H1 (cell line): ENCODE data around the gene CPZ.
"Not testable (repeated sequence)": the region's sequence is repeated elsewhere in the genome, so short reads cannot be mapped to it uniquely, and the experiment has no call there.

Source experiments
- EZH2 ChIP-seq: fragments of 200-600 bp; sonication (generic); IDR thresholded peaks from 2 replicates; pipeline ENCODE4 v1.7.1; 2012; ENCODE audit warnings: low read depth, mild to moderate bottlenecking, moderate library complexity, low read length, inconsistent platforms; ENCODE audit not compliant: severe bottlenecking
- POLR2AphosphoS5 ChIP-seq: IDR thresholded peaks from 2 replicates; pipeline ENCODE4 v1.6.1; 2011; ENCODE audit warnings: low read depth, low read length
- RAD21 ChIP-seq, 2 experiments: IDR thresholded peaks in 1 of 2; conservative IDR thresholded peaks in 1 of 2; 2 replicates each; pipeline ENCODE4 v1.6.1; 2011; ENCODE audit warnings: low read depth in 2 of 2, low read length in 2 of 2, improper control_type of control experiment in 1 of 2, inconsistent platforms in 1 of 2, mild to moderate bottlenecking in 1 of 2, moderate library complexity in 1 of 2
- SUZ12 ChIP-seq: fragments of 200-600 bp; sonication (generic); IDR thresholded peaks from 2 replicates; pipeline ENCODE4 v1.6.1; 2012; ENCODE audit warnings: mild to moderate bottlenecking, inconsistent platforms, low read length, moderate library complexity, mixed read lengths
- TAF1 ChIP-seq: IDR thresholded peaks from 2 replicates; pipeline ENCODE4 v1.6.1; 2011; ENCODE audit warnings: mild to moderate bottlenecking, low read depth, low read length
- TF ChIP-seq, protein P1 (sequence below), 3 experiments: IDR thresholded peaks; 1 replicate in 2 of 3; 2 replicates in 1 of 3; pipeline versions ENCODE4 v1.5.1 to v1.6.1; 2011; ENCODE audit warnings: low read length in 3 of 3, mild to moderate bottlenecking in 3 of 3, inconsistent platforms in 2 of 3, low read depth in 1 of 3, moderate library complexity in 1 of 3; ENCODE audit not compliant: insufficient read depth in 1 of 3; ENCODE audit errors: control extremely low read depth in 1 of 3

DNA sequence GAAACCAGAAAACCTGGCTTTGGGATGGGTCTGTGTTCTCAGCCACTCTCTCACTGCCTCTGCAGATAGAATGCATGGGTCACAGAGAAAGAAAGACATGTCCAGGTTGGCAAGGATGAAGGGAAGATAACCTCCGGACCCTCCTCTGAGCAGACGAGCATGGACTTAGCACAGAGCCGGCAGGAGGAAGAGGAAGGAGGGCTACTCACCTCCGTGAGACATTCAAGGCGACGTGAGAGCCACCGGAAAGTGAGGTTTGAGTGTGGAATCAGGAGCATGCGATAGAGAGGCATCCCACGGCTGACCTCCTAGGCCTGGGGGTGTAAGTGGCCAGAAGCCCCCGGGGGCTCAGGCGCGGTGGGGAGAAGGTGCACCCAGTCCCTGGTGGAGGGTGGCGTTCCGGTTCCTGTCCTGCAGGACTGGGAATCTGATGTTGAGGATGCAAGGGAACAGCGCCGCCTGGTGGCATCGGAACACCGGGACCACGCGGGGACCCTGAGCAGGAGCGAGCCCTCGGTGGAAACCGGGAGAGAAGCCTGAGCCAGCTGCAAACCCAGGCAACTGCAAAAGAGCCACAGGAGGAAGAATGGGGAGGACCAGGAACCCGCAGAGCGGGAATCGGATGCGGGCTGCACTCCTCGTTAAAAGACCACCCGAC is 43.5 kb downstream of the CPZ start:
- TF ChIP-seq, protein P1, sequence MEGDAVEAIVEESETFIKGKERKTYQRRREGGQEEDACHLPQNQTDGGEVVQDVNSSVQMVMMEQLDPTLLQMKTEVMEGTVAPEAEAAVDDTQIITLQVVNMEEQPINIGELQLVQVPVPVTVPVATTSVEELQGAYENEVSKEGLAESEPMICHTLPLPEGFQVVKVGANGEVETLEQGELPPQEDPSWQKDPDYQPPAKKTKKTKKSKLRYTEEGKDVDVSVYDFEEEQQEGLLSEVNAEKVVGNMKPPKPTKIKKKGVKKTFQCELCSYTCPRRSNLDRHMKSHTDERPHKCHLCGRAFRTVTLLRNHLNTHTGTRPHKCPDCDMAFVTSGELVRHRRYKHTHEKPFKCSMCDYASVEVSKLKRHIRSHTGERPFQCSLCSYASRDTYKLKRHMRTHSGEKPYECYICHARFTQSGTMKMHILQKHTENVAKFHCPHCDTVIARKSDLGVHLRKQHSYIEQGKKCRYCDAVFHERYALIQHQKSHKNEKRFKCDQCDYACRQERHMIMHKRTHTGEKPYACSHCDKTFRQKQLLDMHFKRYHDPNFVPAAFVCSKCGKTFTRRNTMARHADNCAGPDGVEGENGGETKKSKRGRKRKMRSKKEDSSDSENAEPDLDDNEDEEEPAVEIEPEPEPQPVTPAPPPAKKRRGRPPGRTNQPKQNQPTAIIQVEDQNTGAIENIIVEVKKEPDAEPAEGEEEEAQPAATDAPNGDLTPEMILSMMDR (IDR thresholded peaks at IDR 0.05; ENCODE audit: control extremely low read depth in 1 of 3, insufficient read depth in 1 of 3, low read depth in 1 of 3, low read length in 3 of 3): not testable (repeated sequence)
- TF ChIP-seq EZH2; TAF1; RAD21 (IDR thresholded peaks at IDR 0.05 in 1 of 2, conservative IDR thresholded peaks at IDR 0.05 in 1 of 2; ENCODE audit: low read depth in 2 of 2, low read length in 2 of 2); SUZ12; POLR2AphosphoS5: not testable (repeated sequence)
